ENCODE results near the gene ATF7.
"Not testable (repeated sequence)": the region's sequence is repeated elsewhere in the genome, so short reads cannot be mapped to it uniquely, and the experiment has no call there.

ATF7 gene

GRCh38 chr12:53552361-53553327 lies 73.5 kb downstream of the ATF7 start:
- Histone ChIP-seq H3K4me1 (ENCODE audit: control insufficient read depth, insufficient read depth, low read length, unreplicated experiment) (peaks cover 2% of the 10 kb centered on the region), H3K36me3 (ENCODE audit: insufficient read depth, low read length) (peaks cover 15% of the 10 kb centered on the region), H3K27me3 (ENCODE audit: insufficient read depth, low read length) (no peaks in the 10 kb centered on the region), H3K4me3 (ENCODE audit: low read depth, low read length) (no peak overlapping the region), H3K79me2 (ENCODE audit: control insufficient read depth, insufficient read depth, low read length, unreplicated experiment) (no peaks in the 10 kb centered on the region), H2AFZ (ENCODE audit: low read length, unreplicated experiment) (no peak overlapping the region), H3K27ac (ENCODE audit: low read depth, low read length) (no peak overlapping the region)

- Histone ChIP-seq H3K79me2 (ENCODE audit: control insufficient read depth, insufficient read depth, low read length, unreplicated experiment) (no peaks in the 10 kb centered on the region), H3K4me1 (ENCODE audit: control insufficient read depth, insufficient read depth, low read length, unreplicated experiment) (no peaks in the 10 kb centered on the region), H3K36me3 (ENCODE audit: insufficient read depth, low read length) (peaks cover 16% of the 10 kb centered on the region), H2AFZ (ENCODE audit: low read length, unreplicated experiment) (no peak overlapping the region), H3K4me3 (ENCODE audit: low read depth, low read length) (no peak overlapping the region), H3K27ac (ENCODE audit: low read depth, low read length) (no peak overlapping the region), H3K27me3 (ENCODE audit: insufficient read depth, low read length) (no peaks in the 10 kb centered on the region)
These were observed 74.3 kb downstream of the ATF7 start for GRCh38 chr12:53551889-53552291.

GRCh38 chr12:53550595-53550994 lies 75.6 kb downstream of the ATF7 start:
- H3K36me3 ChIP-seq (ENCODE audit: insufficient read depth, low read length) = peaks cover 16% of the 10 kb centered on the region
- no peak overlapping the region for H3K27ac ChIP-seq (ENCODE audit: low read depth, low read length)
- no peak overlapping the region for H2AFZ ChIP-seq (ENCODE audit: low read length, unreplicated experiment)
- no peak overlapping the region for H3K4me3 ChIP-seq (ENCODE audit: low read depth, low read length)
- no peaks in the 10 kb centered on the region for H3K4me1 ChIP-seq (ENCODE audit: control insufficient read depth, insufficient read depth, low read length, unreplicated experiment)
- H3K79me2 ChIP-seq (ENCODE audit: control insufficient read depth, insufficient read depth, low read length, unreplicated experiment) = no peaks in the 10 kb centered on the region
- no peaks in the 10 kb centered on the region for H3K27me3 ChIP-seq (ENCODE audit: insufficient read depth, low read length)

GRCh38 chr12:53550131-53550530 lies 76.1 kb downstream of the ATF7 start:
- H3K4me1 ChIP-seq (ENCODE audit: control insufficient read depth, insufficient read depth, low read length, unreplicated experiment); H3K27ac ChIP-seq (ENCODE audit: low read depth, low read length); H3K79me2 ChIP-seq (ENCODE audit: control insufficient read depth, insufficient read depth, low read length, unreplicated experiment); H3K4me3 ChIP-seq (ENCODE audit: low read depth, low read length); H3K27me3 ChIP-seq (ENCODE audit: insufficient read depth, low read length); H2AFZ ChIP-seq (ENCODE audit: low read length, unreplicated experiment): not testable (repeated sequence)
- peaks cover 16% of the 10 kb centered on the region for H3K36me3 ChIP-seq (ENCODE audit: insufficient read depth, low read length)

- H3K27me3 ChIP-seq (ENCODE audit: insufficient read depth, low read length); H3K27ac ChIP-seq (ENCODE audit: low read depth, low read length); H2AFZ ChIP-seq (ENCODE audit: low read length, unreplicated experiment); H3K4me3 ChIP-seq (ENCODE audit: low read depth, low read length); H3K79me2 ChIP-seq (ENCODE audit: control insufficient read depth, insufficient read depth, low read length, unreplicated experiment): not testable (repeated sequence)
- Histone ChIP-seq H3K36me3 (ENCODE audit: insufficient read depth, low read length) (peaks cover 16% of the 10 kb centered on the region), H3K4me1 (ENCODE audit: control insufficient read depth, insufficient read depth, low read length, unreplicated experiment) (peaks cover 11% of the 10 kb centered on the region)
These were observed 77.8 kb downstream of the ATF7 start for GRCh38 chr12:53548354-53548753.

- no peaks in the 10 kb centered on the region for H3K79me2 ChIP-seq (ENCODE audit: control insufficient read depth, insufficient read depth, low read length, unreplicated experiment)
- H2AFZ ChIP-seq (ENCODE audit: low read length, unreplicated experiment) = peak overlapping the region; percentile 82
- peak overlapping the region; percentile 50 for H3K27ac ChIP-seq (ENCODE audit: low read depth, low read length)
- peaks cover 11% of the 10 kb centered on the region for H3K4me1 ChIP-seq (ENCODE audit: control insufficient read depth, insufficient read depth, low read length, unreplicated experiment)
- no peaks in the 10 kb centered on the region for H3K27me3 ChIP-seq (ENCODE audit: insufficient read depth, low read length)
- no peak overlapping the region for H3K4me3 ChIP-seq (ENCODE audit: low read depth, low read length)
- peaks cover 24% of the 10 kb centered on the region for H3K36me3 ChIP-seq (ENCODE audit: insufficient read depth, low read length)
These were observed 82.6 kb downstream of the ATF7 start for GRCh38 chr12:53543539-53543938.

GRCh38 chr12:53539526-53539925 lies 86.7 kb downstream of the ATF7 start:
- Histone ChIP-seq H3K36me3 (ENCODE audit: insufficient read depth, low read length) (peaks cover 21% of the 10 kb centered on the region), H3K27ac (ENCODE audit: low read depth, low read length) (no peak overlapping the region), H3K4me1 (ENCODE audit: control insufficient read depth, insufficient read depth, low read length, unreplicated experiment) (peaks cover 6% of the 10 kb centered on the region)

GRCh38 chr12:53538209-53538689 lies 87.9 kb downstream of the ATF7 start:
- Histone ChIP-seq H2AFZ (ENCODE audit: low read length, unreplicated experiment) (no peak overlapping the region), H3K27me3 (ENCODE audit: insufficient read depth, low read length) (no peaks in the 10 kb centered on the region), H3K36me3 (ENCODE audit: insufficient read depth, low read length) (peaks cover 29% of the 10 kb centered on the region), H3K4me1 (ENCODE audit: control insufficient read depth, insufficient read depth, low read length, unreplicated experiment) (no peaks in the 10 kb centered on the region), H3K79me2 (ENCODE audit: control insufficient read depth, insufficient read depth, low read length, unreplicated experiment) (no peaks in the 10 kb centered on the region), H3K4me3 (ENCODE audit: low read depth, low read length) (no peak overlapping the region), H3K27ac (ENCODE audit: low read depth, low read length) (peak overlapping the region; percentile 41)

More at GRCh38 chr12:53539526-53539925, 86.7 kb downstream of the ATF7 start:
- H3K27me3 ChIP-seq (ENCODE audit: insufficient read depth, low read length) = no peaks in the 10 kb centered on the region
- no peak overlapping the region for H2AFZ ChIP-seq (ENCODE audit: low read length, unreplicated experiment)
- no peaks in the 10 kb centered on the region for H3K79me2 ChIP-seq (ENCODE audit: control insufficient read depth, insufficient read depth, low read length, unreplicated experiment)
- no peak overlapping the region for H3K4me3 ChIP-seq (ENCODE audit: low read depth, low read length)

- H3K27me3 ChIP-seq (ENCODE audit: insufficient read depth, low read length) = no peaks in the 10 kb centered on the region
- H3K27ac ChIP-seq (ENCODE audit: low read depth, low read length) = no peak overlapping the region
- no peak overlapping the region for H2AFZ ChIP-seq (ENCODE audit: low read length, unreplicated experiment)
- H3K4me3 ChIP-seq (ENCODE audit: low read depth, low read length) = no peak overlapping the region
- peaks cover 34% of the 10 kb centered on the region; the same call in 1 of the 2 replicates for H3K36me3 ChIP-seq (ENCODE audit: insufficient read depth, low read length)
- H3K79me2 ChIP-seq (ENCODE audit: control insufficient read depth, insufficient read depth, low read length, unreplicated experiment) = no peaks in the 10 kb centered on the region
- H3K4me1 ChIP-seq (ENCODE audit: control insufficient read depth, insufficient read depth, low read length, unreplicated experiment) = no peaks in the 10 kb centered on the region
These were observed 89.2 kb downstream of the ATF7 start for GRCh38 chr12:53536962-53537361.

GRCh38 chr12:53533471-53533870 lies 92.7 kb downstream of the ATF7 start:
- no peaks in the 10 kb centered on the region for H3K79me2 ChIP-seq (ENCODE audit: control insufficient read depth, insufficient read depth, low read length, unreplicated experiment)
- no peaks in the 10 kb centered on the region for H3K4me1 ChIP-seq (ENCODE audit: control insufficient read depth, insufficient read depth, low read length, unreplicated experiment)
- H2AFZ ChIP-seq (ENCODE audit: low read length, unreplicated experiment) = no peak overlapping the region
- no peaks in the 10 kb centered on the region for H3K27me3 ChIP-seq (ENCODE audit: insufficient read depth, low read length)
- peaks cover 31% of the 10 kb centered on the region for H3K36me3 ChIP-seq (ENCODE audit: insufficient read depth, low read length)
- H3K27ac ChIP-seq (ENCODE audit: low read depth, low read length) = no peak overlapping the region
- no peak overlapping the region for H3K4me3 ChIP-seq (ENCODE audit: low read depth, low read length)

All from ACC112 (cell line).